Astrocyte (in vitro differentiated cells and primary cell): ENCODE measurements around the gene COL23A1.

Source experiments
- EZH2 ChIP-seq: IDR thresholded peaks from 2 replicates; pipeline ENCODE4 v1.6.1; 2012; ENCODE audit warnings: mild to moderate bottlenecking, low read length, inconsistent platforms; ENCODE audit not compliant: insufficient read depth
- TF ChIP-seq, protein P1 (sequence below): IDR thresholded peaks from 2 replicates; pipeline ENCODE4 v1.5.1; 2011; ENCODE audit warnings: low read depth, mild to moderate bottlenecking, inconsistent platforms, low read length, moderate library complexity; ENCODE audit not compliant: insufficient read depth

GRCh38 chr5:178612299-178612698 is 22.1 kb upstream of the COL23A1 start:
- TF ChIP-seq, protein P1, sequence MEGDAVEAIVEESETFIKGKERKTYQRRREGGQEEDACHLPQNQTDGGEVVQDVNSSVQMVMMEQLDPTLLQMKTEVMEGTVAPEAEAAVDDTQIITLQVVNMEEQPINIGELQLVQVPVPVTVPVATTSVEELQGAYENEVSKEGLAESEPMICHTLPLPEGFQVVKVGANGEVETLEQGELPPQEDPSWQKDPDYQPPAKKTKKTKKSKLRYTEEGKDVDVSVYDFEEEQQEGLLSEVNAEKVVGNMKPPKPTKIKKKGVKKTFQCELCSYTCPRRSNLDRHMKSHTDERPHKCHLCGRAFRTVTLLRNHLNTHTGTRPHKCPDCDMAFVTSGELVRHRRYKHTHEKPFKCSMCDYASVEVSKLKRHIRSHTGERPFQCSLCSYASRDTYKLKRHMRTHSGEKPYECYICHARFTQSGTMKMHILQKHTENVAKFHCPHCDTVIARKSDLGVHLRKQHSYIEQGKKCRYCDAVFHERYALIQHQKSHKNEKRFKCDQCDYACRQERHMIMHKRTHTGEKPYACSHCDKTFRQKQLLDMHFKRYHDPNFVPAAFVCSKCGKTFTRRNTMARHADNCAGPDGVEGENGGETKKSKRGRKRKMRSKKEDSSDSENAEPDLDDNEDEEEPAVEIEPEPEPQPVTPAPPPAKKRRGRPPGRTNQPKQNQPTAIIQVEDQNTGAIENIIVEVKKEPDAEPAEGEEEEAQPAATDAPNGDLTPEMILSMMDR, result no peak
- TF ChIP-seq EZH2, result no peak
